ENCODE results near the gene RAB7B.

GRCh38 chr1:205972081-205972480 lies 31.1 kb downstream of the RAB7B start:
- TF ChIP-seq EZH2 (IDR thresholded peaks at IDR 0.05; ENCODE audit: insufficient read depth, poor library complexity, severe bottlenecking) (no peak), EZH2phosphoT487 (IDR thresholded peaks at IDR 0.05; ENCODE audit: insufficient read depth, low read depth) (no peak)

Data from GM23248 (cell line).